ACHN (cell line): ENCODE results near the gene ZCCHC24.
"Not testable (repeated sequence)": the region's sequence is repeated elsewhere in the genome, so short reads cannot be mapped to it uniquely, and the experiment has no call there.

Source experiments
- DNase-seq: peaks from one replicate; pipeline ENCODE4 v3.0.0-alpha.2; 2015
- in situ Hi-C: cut with HindIII; loops from 2 replicates; pipeline ENCODE4 v1.10.0; 2017; ENCODE audit warnings: low sequenced_read_pairs, low pct_ligation_motif_present, low pct_unique_long_range_greater_than_20kb

The ZCCHC24 gene

GRCh38 chr10:79333513-79333912 is 111.9 kb downstream of the ZCCHC24 start:
- DNase-seq, result peak; percentile 16
- in situ Hi-C loops, result no loop called here

- in situ Hi-C loops, DNase-seq: not testable (repeated sequence)
These were observed 112.7 kb downstream of the ZCCHC24 start for GRCh38 chr10:79332610-79333315.
